Dedifferentiated amniotic fluid mesenchymal stem cell (primary cell): ENCODE data around the gene AUTS2.

Experiments
- DNase-seq: peaks from one replicate; pipeline ENCODE4 v3.0.0-alpha.2; 2016; ENCODE audit errors: extremely low spot score

AUTS2 gene

DNA sequence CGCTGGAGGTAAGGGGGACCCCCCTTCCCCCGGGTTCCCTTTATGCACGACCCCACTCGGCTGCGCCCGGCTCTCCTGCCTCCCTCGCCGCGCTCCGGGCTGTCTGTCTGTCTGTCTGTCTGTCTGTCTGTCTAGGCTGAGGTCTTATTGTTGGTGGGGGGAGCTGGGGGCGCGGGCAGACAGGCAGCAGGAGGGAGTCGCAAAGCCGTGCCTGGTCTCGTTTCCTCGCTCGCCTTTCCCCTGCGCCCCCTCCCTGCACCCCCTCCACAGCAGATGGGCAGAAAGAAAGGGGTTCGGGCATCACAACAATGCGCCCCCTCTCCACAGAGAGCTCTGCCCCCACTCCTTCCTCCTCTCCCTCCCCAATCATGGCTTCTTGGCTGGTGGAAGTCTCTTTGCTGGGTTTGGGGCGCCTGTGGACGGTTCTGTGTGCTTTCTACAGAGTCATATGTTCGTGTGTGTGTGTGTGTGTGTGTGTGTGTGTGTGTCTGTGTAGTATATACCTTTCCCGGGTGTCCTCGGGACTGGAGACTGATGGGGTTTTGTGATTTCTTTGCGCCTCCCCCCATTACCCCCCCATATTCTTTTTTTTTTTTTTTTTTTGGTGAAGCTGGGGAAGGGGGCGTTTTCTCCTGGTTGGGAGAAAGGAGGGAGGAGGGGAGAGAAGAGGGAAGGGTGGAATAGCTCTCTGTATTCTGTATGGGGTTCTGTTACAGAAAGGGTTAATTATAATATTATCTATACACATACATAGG lies 1.9 kb downstream of the AUTS2 start:
- DNase-seq: no peak

DNA sequence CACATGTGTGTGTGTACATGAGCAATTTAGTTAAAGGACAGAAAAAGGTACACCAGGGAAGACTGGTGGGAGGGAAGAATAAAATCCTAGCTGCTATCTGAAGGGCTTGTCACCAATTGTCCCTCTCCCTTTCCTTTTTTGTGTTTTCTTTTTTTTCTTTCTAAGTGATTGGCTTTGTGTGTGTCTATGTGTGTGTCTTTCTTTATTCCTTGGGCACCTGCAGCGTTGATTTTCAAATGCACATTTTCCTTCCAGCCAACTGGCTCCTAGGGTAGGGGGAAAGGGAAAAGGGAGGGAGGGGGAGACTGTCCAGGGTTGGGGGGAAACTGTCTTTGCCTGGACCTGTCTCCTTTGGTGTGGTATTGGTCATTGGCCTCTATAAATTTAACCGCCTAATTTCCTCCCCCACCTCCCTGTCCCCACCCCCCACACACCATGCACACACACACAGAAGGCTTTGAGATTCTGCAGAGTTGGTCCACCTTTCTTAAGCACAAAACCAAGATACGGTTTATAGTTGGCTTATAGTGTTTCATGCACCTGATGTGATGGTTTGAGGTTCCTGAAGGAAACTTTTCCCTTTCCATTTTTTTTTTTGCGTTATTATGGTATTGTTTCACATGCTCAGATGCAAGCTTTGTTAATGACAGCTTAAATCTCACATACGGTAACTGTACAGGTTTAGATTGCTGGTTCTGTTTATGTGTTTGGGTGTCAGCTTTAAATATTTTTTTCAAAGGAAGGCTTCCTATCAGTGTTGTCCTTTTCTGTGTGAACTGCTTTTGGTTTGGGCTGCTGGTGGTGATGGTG lies 2.6 kb downstream of the AUTS2 start:
- DNase-seq: no peak

DNA sequence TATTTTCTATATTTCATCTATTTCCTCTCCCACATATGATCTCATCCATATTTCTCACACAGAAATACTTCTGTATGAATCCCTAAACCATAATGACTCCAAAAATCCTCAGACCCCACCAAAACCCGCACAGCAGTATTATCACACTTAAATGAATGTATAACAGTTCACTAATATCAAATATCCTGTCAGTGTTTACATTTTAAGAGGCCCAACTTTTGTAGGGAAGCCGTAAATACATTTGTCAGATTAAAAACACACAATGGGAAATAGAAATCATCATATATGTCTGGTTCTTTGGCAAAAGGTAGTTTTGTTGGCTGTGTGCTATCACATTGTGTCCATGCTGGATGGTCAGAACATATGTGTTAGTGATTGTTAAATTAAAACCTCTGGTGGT lies 4.2 kb downstream of the AUTS2 start:
- DNase-seq: no peak

DNA sequence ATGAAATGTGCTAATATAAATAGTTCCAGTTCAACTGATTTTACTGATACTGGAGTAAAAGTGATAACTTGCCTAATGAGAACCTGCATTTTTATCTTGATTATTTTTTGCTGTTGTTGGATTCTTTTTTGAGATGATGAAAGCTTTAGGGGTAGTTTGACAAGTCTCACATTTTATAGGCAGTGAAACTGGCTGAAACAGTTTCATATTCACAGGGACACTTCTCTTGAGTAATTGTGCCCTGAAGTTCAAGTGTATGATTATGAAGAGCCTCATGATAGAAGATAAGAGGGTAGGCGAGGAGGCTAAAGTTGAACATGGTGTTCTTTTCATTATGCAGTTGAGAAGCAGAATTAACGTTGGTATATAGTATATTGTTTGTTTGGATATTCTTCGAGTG lies 5.1 kb downstream of the AUTS2 start:
- DNase-seq: no peak

DNA sequence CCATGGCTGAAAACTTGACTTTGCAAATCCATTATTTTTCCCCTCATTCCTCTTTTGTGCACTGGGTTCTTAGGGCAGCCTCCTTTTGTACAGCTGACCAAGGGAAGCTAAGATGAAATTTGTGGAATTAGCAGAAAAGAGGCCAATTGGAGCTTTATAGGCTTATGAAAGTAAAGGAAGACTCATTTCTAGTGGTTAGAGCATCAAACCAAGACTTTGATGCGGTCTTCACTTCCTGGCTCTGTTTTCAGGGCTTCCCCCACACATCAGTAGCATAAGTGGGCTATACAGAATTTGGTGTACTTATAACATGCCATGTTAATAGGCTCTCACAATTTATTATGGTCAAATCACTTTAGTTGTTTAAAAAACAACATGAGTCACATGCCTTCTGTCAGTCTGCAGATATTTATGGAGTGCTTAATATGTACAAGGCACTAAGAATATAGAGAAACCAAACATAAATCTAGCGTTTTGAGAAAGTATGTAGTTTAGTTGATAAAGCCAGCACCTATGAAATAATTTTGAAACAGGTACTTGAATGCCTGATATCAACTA lies 5.7 kb downstream of the AUTS2 start:
- no peak for DNase-seq

DNA sequence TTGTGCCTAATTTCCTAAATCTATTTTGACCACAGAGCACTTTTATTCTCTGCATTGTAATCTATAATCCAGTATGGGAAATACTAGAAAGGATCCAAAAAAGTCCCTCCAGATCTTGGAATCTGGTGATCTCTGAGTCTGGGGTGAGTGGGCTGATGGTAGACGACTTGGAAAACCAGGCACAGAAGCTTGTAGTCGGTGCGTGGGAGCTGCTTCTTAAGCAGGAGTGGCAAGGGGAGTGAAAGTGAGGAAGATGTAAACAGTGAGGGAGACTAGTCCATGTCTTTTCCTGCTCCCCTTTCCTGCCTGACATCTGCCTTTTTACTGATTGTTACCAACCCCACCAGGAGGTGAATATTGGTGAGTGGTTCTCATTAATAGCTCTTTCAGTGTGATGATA lies 6.8 kb downstream of the AUTS2 start:
- no peak for DNase-seq

DNA sequence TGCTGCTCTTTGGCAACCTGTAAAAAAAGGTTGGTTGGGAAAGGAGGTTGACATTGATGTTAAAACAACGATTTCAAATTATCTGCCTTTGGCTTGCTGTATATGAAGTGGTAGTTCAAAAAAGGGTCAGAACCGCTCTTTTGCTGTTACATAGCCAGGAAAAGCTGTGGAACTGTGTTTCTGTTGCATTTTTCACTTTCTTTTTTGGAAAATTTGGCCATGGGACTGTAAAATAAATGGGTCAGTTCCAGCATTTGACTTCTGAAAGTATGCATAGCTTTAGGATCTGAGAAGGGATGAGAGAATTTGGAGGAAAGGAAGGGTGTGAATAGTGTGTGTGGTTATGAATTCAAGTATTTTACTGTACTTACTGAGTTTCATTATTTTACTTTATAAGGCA lies 7.3 kb downstream of the AUTS2 start:
- no peak for DNase-seq

DNA sequence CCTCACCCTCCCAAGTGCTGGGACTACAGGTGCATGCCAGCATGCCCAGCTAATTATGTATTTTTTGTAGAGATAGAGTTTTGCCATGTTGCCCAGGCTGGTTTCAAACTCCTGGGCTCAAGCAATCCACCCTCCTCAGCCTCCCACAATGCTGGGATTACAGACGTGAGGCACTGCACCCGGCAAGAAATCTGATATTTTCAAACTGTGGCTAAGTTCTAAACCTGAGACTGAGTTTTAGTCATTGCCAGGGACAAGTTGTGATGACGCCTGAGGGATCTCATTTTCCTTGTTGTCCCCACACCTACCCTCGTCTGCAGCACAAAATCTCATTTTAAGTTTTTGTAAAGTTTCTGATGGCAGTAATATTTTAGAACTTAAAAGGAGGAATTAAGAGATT lies 9.8 kb downstream of the AUTS2 start:
- no peak for DNase-seq

DNA sequence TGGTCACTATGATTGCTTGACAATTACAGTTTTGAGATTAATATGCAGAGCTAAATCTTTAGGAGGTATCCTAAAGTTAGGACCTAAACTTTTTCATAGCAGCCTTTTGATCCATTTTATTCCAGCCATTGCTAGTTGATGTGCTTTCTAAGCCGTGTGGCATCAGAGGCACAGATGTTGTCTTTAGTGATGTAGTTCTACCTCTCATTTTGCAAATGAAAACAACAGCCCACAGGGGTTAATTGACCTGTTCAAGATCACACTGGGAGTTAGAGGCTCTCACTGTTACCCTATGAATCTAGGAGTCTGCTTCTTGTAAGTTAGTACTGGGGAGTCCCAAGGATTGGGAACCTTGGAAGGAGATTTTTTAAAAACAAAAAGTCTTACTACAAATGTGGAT lies 10.6 kb downstream of the AUTS2 start:
- DNase-seq: no peak

DNA sequence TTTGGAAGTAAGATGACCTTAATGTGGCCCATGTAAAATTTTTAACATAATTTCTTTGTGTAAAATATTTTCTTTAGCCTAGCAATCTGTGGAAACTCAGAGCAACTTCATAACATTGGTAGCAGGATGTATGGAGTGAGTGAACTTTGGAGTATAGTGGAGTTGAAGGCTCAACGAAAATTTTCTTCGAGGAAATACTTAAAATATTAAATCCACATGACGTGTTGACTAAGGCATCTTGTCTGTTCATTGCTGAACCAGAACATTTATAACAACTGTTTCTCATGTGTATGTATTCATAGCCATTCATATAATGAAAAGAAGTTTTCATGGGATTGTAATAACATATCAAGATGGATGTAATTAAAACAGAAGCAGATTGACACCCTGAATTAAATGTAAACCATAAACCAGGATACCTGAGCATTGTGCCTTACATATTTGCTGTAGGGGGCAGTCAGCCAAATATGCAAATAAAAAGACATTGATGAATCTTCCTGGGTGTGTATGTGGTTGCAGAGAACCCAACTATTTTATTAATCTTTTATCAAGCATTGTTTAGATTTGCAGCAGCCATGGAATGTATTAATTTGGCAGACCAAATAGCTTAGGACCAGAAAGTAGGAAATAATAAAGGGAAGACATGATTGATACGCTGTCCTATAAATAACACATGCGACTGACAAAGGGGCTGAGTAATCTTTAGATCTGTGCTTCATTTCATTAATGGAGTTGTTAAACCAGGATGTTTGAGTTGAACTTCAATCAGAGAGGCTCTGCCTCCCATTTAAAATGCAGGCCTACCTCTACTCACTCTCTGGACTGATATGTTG lies 11.5 kb downstream of the AUTS2 start:
- no peak for DNase-seq

DNA sequence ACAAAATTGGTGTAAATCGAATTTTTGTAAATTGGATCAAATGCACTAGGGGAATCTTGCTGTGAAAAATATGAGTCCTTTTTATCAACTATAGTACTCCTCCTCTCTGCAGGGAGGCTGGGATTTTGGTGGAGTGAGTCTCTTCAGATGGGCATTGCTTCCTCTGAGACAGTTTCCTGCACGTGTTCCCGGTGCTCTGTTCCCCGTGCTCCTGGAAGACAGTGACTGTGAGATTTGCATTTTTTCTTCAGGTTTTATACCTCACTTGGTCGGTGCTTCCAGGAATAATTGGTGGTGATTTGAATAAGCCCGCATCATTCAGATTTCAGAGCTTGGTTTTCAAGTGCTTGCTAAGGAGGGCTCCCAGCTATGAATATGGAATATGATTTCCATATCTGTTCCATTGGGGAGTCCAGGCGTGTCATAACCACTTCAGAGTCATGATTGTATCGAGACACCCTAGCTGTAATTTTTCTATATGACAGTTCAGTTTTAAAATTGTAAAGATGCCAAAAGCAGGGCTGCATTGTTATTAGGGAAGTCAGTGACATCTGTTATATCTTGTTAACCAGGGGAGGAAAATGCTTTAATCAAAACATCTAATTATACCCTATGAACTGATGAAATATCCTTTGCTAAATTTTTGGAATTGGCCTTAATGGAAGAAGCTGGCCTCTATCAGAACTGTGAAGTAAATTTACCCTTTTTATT lies 12.3 kb downstream of the AUTS2 start:
- DNase-seq: no peak

DNA sequence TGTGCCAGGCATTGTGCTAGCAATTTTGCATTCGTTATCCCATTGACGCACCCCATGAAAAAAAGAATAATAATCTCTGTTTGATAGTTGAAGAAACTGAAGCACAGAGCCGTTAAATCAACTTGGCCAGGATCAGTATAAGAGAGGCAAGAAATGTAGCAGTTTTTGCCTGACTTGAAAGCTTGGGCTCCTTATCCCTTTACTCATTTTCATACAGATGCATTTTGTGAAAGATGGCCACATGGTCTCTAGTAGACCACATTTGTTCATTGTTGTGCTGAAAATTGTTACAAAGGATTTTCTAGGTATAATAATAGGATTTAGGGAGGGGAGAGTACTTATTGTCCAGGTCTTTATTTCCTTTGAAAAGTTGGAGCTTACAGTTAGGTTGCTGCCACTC lies 14.7 kb downstream of the AUTS2 start:
- no peak for DNase-seq

DNA sequence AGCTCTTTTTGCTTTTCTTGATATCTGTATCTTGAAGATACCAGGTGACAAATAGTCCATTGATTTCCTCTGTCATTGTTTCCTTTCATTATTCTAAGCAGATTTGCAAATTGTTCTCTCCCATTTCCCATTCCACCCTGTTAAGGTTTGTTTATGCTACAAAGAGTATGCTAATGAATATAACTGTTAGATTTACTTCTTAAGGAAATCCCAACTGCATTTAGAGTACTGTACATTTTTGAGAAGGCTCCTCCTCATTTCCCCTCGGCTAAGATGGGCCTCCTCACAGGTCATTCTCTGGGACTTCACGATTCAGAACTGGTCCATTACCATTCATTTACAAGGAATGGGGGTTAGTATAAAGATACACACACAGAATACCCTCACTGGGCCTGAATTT lies 15.6 kb downstream of the AUTS2 start:
- DNase-seq: no peak

DNA sequence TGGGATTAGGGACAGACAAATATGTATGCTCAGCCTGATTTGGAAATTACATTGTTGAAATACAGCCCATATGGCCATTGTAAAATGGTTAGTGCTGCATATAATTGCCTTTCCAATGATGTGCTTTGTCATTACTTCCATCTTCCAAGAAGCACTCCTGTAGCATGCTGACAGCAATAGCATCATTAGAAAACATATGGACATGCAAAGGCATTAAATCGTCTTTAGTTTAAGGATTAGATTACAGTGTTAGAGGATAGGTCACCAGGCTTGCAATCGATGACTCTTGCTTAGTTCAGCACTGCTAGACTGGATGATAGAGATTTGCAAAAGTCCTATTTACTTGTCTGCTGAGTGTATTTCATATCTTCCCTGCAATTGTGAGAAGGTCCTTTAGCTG lies 17.4 kb downstream of the AUTS2 start:
- no peak for DNase-seq

DNA sequence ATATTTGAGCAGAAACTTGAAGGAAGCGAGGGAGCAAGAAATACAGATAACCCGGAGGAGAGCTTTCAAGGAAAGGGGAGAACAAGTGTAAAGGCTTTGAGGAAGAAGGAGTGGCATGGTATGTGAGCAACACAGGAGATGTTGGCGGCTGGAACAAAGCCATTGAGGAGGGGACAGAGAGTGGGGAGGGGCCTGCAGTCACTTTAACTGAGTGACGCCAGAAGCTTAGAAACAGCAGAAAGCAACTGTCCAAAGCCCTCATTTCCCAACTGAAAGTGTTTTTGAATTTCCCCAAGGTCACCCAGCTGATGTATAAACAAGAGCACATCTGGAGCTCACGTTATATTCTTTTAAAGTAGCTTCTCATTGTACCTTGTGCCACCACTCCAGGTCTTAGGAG lies 19.1 kb downstream of the AUTS2 start:
- DNase-seq: no peak

DNA sequence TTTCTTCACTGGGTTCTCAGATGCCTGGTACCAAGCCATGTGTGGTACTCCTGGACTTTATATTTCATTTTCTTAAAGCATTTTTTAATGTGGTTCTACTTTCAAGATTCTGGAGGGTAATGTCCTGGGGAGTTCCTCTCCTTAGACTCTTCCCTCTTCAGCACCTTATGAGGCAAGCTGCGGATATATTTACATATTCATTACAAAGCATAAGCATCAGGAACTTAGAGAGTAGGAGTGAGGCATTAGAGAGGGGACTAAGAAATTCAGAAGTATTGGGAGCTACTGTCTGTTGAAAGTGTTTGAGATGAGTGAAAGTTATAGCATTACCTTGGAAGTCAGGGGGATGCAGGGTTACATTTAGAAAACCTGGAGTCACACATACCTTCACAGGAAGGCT lies 20.8 kb downstream of the AUTS2 start:
- DNase-seq: no peak

DNA sequence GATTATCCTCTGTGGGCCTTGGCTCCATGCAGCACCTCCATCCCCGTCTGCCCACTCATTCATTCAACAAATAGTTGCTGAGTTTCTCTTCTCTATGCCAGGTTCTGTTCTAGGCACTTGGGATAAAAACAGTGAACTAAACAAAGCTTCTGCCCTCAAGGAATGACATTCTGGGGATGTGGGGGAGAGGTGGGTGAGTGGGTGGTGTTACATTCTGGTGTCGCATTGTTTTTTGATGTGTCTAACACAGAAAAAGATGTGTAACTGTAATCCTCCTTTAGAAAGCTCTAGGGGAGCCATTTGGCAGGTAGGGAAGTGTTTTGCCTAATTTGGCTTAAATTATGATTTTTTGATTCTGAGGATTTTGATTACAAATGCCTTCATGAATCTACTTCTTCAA lies 21.4 kb downstream of the AUTS2 start:
- no peak for DNase-seq

DNA sequence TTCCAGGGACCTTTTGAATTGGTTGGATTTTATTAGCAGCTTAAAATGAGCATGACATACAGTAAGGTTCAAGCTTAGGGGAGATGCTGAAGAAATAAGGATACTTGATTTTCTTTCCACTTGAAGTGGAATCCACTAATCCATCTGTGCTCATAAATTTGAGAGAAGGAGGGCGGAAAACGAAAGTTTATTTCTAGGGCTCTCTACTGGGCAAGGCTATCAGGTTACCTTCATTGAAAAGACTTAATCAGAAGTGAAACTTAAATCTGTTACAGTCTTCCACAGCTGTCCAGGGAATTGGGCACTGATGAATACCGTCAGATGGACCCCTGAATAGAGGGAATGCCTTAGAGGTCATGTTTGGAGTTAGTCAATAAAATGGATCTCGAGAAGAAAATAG lies 21.8 kb downstream of the AUTS2 start:
- no peak for DNase-seq

DNA sequence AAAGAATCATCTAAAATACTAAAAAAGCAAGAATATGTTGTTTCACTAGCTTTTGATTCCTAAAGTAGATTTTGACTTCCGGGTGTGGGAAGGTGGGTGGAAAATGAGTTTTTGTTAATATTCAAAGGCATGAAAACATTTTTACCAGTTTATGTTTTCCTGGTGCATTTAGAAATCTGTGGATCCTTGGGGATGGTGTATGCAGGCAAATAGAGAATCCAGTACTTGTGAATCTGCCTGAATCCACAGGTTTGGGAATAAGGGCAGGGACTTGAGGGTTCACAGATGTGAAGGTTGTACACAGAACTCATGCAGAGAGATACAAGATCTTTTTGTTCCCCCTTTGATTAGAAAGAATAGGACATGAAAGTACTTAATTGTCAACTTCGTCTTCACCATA lies 22.4 kb downstream of the AUTS2 start:
- no peak for DNase-seq

DNA sequence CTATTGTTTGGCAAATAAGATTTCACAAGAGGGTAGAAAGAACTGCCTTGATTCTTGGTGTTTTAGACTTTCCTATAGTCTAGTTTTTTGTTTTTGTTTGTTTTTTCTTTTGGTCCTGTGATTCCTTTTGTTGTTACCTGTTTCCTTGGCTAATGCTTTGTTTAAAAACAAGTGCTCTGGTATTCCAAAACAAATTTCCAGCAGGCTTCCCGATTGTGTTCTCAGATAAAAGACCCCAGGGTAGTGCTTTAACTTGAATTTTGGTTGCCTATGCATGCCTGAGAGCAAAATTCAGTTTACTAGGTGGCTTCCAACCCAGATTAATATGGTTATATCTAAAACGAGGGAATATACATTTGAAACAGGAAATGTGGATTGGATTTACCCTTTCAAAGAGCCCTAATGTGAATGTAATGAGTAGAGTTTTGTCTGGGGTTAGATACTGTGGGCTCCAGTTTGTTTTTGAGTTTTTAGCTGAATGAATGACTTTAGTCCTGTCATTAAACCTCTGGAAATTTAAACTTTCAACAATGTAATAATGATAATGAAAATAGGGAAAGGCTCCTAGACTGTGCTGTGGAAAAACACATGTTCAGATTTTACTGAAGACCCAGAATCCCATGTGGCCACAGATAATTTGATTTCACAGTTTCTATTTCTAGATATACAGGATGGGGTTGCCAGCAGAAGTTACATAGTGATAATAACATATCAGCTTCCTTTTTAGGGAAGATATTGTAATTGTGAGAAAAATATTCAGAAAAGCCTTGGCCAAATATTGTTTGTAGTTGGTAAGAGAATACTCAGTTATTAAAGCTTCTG lies 23.9 kb downstream of the AUTS2 start:
- no peak for DNase-seq

DNA sequence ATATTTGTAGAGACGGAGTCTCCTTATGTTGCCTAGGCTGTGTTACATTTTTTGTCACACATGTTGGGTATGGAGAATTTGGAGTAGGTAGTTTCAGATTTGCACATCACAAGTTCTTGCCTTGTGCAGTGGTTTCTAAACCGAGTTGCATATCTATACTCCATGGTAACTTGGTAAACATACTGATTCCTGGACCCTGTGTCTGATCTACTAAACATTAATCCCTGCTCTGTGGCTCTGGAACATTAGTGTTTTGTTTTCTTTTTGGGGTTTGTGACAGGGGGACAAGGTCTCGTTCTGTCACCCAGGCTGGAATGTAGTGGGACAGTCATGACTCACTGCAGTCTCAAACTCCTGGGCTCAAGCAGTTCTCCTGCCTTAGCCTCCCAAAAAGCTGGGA lies 24.7 kb downstream of the AUTS2 start:
- no peak for DNase-seq
